ENCODE results near the gene TTLL8.

The TTLL8 gene

DNA sequence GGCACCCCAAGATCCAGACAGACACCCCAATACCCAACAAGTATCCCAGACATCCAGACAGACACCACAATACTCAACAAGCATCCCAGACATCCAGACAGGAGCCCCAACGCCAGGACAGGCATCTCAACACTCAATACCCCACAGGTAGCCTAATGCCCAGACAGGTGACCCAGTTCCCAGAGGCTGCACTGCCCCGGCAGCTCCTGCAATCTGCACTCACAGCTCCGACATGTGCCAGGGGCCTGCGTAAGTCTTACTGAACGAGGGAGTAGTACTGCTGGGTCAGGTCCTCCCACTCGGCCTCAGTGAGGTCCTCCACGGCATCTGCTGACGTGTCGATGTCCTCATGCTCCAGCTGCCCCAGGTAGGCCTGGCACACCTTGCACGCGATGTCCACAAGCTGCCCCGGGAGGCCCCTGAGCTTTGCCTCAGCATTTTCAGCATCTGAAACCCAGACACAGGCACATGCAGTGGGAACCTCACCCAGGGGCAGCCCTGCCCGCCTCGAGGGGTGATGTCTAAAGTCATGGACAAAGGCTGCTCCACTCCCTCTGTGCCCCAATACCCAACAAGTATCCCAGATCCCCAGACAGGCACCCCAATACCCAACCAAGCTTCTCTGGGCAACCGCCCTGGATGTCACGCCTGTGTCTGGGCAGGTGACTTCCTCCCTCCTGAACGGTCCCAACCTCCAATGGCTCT, 16.6 kb downstream of the TTLL8 start:
- no peak overlapping the region for H3K4me3 ChIP-seq (replicated peaks; ENCODE audit: low read depth, low read length)
- TF ChIP-seq, protein P1, sequence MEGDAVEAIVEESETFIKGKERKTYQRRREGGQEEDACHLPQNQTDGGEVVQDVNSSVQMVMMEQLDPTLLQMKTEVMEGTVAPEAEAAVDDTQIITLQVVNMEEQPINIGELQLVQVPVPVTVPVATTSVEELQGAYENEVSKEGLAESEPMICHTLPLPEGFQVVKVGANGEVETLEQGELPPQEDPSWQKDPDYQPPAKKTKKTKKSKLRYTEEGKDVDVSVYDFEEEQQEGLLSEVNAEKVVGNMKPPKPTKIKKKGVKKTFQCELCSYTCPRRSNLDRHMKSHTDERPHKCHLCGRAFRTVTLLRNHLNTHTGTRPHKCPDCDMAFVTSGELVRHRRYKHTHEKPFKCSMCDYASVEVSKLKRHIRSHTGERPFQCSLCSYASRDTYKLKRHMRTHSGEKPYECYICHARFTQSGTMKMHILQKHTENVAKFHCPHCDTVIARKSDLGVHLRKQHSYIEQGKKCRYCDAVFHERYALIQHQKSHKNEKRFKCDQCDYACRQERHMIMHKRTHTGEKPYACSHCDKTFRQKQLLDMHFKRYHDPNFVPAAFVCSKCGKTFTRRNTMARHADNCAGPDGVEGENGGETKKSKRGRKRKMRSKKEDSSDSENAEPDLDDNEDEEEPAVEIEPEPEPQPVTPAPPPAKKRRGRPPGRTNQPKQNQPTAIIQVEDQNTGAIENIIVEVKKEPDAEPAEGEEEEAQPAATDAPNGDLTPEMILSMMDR (IDR thresholded peaks at IDR 0.05; ENCODE audit: low read depth, low read length, missing control alignments): no peak
- DNase-seq (ENCODE audit: extremely low read depth, low read depth): no peak

DNA sequence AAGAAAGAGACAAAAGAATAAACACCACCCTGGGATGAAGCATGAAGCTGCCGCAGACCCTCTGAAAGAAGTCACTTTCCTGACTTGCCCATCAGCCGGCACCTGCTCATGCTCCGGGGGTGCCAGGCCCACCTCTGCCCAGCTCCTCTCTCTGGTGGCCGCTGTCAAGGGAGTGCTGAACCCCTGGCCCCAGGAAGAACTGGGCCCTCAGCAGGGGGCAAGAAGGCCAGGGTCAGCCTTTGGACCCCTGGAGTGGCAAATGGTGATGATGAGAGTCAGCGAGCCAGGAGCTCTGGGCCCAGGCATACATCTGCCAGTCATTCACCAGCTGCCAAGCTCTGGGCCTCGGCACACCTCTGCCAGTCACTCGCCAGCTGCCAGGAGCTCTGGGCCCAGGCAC, 17.4 kb downstream of the TTLL8 start:
- TF ChIP-seq, protein P1 (IDR thresholded peaks at IDR 0.05; ENCODE audit: low read depth, low read length, missing control alignments): no peak
- H3K4me3 ChIP-seq (replicated peaks; ENCODE audit: low read depth, low read length): no peak overlapping the region
- no peak for DNase-seq (ENCODE audit: extremely low read depth, low read depth)

DNA sequence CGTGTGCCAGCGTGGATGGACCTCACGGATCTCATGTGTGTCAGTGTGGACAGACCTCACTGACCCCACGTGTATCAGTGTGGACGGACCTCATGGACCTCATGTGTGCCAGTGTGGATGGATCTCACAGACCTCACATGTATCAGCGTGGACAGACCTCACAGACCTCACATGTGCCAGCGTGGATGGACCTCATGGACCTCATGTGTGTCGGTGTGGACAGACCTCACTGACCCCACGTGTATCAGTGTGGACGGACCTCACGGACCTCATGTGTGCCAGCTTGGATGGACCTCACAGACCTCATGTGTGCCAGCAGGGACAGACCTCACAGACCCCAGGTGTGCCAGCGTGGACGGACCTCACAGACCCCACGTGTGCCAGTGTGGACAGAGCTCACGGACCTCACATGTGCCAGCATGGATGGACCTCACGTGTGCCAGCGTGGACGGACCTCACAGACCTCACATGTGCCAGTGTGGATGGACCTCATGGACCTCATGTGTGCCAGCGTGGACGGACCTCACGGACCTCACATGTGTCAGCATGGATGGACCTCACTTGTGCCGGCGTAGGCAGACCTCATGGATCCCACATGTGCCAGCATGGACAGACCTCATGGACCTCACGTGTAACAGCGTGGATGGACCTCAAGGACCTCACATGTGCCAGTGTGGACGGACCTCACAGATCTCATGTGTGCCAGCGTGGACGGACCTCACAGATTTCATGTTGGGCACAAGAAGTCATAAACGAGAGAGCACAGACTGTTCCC, 18.2 kb downstream of the TTLL8 start:
- no peak for DNase-seq (ENCODE audit: extremely low read depth, low read depth)
- no peak overlapping the region for H3K4me3 ChIP-seq (replicated peaks; ENCODE audit: low read depth, low read length)
- TF ChIP-seq, protein P1 (IDR thresholded peaks at IDR 0.05; ENCODE audit: low read depth, low read length, missing control alignments): no peak

DNA sequence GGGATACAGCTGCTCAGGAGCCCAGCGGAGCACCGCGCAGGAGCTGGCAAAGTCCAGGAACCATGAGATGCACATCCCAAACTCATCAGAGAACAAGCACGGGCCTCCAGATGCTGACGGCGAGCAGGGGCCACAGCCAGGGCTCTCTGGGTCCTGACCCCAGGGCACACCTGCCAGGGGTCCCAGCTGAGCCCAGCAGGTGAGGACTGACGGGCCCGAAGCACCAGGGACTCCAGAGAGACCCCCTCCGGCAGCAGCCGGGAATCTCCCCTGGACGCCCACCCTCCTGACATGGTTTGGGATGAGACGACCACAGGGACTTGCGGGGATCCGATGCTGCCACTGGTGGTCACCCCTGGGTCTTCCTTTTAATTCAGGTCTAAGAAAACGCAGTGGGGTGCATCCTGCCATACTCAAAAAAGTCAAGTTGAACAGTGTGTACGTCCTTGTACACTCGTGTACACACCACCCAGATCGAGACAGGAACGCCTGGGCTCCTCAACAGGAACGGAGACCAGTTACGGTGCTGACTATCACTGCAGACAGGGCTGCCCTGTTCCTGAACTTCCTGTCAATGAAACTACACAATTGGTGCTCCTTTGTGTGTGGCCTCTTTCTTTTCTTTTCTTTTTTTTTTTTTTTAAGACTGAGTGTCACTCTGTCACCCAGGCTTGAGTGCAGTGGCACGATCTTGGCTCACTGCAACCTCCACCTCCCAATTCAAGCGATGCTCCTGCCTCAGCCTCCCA, 21.9 kb downstream of the TTLL8 start:
- DNase-seq (ENCODE audit: extremely low read depth, low read depth): no peak
- TF ChIP-seq, protein P1 (IDR thresholded peaks at IDR 0.05; ENCODE audit: low read depth, low read length, missing control alignments): no peak
- H3K4me3 ChIP-seq (replicated peaks; ENCODE audit: low read depth, low read length): no peak overlapping the region

DNA sequence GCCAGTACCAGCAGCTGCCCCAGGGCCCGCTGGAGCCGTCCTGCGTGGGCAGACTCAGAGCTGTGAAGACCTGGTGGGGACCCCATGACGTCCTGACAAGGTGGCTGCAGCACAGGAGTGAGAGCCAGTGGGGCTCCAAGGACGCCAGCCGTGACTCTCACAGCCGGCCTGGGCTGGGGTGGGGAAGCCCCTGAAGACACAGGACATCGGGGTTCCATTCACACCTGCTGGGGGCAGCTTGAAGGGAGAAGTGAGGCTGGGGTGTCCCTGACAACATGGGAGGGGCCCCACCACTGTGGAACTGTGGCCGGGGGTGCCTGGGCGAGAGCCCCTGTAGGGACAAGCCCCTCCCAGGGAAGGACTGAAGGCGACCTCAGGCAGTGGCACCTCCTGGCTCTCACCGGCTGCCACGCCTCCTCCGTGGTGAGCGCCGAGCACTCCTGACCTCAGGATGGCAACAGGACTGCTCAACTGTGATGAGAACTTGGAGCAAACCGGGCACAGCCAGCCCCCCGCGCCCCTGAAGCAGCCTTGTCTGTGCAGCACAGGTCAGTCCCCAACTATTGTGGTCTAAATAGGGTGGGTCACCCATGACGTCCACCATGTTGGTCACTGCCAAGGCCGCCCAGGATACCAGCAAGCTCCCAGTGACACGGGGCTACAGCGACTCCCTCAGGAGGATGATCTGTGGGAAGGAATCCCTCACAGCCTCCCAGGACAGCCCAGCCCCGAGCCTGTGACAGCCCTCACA, 22.8 kb downstream of the TTLL8 start:
- no peak overlapping the region for H3K4me3 ChIP-seq (replicated peaks; ENCODE audit: low read depth, low read length)
- no peak for DNase-seq (ENCODE audit: extremely low read depth, low read depth)
- TF ChIP-seq, protein P1 (IDR thresholded peaks at IDR 0.05; ENCODE audit: low read depth, low read length, missing control alignments): no peak

All from HFF-Myc (cell line).